SH-SY5Y (cell line): ENCODE measurements around the gene PTMA.

Source experiments
- GATA2 ChIP-seq: IDR thresholded peaks from 2 replicates; pipeline ENCODE4 v1.6.1; 2011; ENCODE audit warnings: mild to moderate bottlenecking, low read depth, low read length
- GATA3 ChIP-seq: IDR thresholded peaks from 2 replicates; pipeline ENCODE4 v1.6.1; 2011; ENCODE audit warnings: low read depth, mild to moderate bottlenecking, low read length, moderate library complexity

Gene PTMA

DNA sequence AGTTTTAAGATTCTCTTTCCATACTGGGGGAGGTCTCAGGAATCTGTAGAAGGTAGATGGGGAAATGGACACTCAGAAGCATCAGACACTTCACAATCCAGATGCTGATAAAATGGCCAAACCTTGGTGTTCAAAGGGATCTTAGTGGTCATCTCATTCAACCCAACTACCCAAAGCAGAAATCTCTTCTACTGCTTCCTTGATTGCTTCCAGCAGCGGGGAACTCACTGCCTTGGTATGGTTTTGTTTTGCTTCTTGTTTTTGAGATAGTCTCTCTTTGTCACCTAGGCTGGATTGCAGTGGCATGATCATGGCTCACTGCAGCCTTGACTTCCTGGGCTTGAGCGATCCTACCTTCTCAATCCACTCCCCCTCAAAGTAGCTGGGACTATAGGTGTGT is 39.3 kb upstream of the PTMA start:
- no peak for TF ChIP-seq GATA3
- no peak for TF ChIP-seq GATA2

DNA sequence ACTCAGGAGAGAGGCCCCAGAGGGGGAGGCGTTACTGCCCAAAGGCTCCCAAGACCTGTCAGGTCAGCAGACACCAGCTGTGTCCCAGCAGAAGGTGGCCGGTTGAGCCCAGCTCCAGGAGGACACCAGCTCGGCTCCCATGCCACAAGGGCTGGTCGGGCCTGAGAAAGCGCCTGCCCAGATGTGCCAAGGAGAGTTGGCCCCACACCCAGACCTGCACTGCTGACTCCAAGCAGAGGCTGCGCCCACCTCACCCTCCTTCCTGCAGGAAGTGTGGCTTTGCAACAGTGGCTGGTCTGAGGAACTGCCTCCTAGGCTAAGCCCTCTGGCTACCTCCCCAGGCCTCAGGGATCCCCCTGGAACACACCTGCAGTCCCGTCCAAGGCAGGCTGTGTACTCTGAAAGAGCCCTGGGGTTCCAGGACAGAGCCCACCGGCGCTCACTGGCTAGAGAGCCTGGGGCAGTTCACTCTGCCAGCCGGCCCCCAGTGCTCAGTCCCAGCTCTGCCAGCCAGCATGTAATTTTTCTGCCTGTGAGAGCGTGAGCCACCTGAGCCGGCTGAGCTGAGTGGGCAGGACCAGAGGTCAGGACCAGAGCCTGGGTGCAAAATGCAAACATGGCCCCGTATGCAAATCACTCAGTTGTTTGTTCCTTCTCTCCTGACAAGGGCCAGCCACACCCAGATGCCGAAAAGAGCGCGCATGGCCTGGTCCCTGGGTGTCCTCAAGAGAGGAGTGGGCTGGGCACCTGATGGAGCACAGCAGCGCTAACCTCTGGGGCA is 36.9 kb upstream of the PTMA start:
- TF ChIP-seq GATA3 (no peak), GATA2 (no peak)

DNA sequence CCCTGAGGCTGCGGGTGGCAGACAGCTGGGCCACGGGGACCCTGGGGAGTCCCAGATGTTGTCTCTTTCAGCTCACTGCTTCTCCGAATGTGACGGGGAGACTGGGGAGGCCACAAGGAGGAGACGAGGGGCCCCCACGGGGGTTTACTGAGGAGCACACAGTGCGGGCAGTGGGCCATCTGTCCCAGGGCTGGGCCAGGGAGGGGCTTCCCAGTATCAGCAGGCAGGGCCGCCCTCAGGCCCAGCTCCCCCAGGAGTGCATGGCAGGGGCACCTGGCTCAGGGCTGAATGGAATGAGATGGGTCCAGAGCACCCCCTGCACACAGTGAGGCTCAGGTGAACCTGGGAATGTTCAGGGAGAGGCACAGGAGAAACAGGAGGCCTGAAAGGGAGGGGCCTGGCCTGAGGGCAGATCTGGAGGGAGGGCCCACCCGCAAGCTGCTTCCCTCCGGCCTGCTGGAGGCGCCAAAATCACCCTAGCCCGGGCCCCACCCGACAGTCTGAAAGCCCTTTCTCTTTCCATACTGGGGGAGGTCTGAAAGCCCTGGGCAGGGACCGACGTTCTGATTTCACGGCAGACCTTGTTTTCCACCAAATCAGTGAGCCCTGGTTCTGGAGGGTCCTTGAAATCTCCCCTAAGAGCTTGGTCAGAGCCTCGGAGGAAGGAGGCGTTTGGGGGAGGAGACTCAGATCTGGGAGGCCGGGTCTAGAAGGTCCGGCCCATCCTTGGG is 35.5 kb upstream of the PTMA start:
- TF ChIP-seq GATA3 (no peak), GATA2 (no peak)

DNA sequence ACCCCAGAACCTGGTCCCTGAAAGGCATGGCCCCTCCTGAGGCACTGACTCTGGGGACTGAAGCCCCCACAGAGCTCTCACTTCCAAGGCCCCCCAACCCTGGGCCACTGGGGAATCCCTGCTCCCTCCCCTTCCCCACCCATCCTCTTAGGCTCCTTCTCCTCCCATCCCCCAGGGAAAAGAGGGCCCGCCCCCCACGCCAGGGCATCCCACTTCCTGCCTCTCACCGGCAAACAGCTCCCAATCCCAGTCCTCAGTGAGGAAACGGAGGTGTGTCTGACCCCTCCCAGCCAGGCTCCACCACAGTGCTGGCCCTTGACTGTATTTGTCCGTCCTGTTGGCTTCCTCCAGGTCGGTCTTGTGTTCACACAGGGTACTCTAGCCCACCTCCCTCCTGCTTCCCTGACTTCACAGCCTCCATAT is 35.0 kb upstream of the PTMA start:
- TF ChIP-seq GATA3 (no peak), GATA2 (no peak)

DNA sequence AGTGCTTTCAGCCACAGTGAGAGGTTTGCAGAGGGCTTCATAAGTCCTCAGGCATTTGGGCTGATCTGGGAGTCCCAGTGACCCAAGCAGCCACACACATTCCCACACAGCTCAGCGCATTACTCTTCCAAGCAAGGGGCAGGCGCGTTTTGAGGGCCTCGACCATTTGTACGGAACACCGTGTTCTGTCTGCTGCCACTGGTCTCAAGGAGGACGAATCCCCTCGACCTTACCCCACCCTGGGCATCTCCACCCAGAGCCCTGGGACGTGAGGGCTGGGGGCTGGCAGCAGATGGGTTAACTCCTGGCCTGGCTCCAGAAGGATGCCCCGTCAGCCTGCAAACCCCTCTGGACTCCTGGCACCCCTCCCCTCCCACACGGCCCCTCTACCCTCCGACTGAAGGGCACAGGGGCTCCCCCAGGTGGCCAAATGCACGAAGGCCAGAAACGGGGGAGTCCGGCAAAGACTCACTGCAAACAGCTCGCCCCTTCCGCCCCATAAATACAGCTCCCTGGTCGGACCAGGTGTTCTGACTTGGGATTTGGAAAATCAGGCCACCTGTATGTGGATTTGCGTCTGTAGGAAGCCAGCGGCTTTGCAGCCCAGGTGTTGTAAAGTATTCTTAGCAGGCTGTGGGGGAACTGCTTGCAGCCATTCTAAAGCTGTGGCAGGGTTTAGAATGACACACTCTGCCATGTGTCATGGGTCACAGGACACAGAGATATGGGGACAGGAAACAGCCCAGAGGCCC is 33.6 kb upstream of the PTMA start:
- TF ChIP-seq GATA2 (no peak), GATA3 (no peak)

DNA sequence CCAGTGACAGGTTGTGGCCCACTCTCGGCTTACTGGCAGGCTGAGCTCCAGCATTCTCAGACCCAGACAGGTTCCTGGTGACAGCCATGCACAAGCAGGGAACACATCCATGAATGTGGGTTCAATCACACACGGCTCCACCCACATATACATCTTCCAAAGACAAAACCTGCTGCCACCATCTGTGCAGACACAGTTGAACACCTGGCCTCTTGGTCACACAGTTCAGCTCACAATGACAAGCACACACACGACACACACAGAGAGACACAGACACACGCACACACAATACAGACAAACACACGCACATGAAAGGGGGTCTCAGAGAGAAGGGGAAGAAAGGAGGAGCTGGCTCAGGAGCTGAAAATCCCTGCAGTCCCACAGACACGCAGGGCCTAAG is 32.1 kb upstream of the PTMA start:
- TF ChIP-seq GATA2: no peak
- TF ChIP-seq GATA3: no peak

DNA sequence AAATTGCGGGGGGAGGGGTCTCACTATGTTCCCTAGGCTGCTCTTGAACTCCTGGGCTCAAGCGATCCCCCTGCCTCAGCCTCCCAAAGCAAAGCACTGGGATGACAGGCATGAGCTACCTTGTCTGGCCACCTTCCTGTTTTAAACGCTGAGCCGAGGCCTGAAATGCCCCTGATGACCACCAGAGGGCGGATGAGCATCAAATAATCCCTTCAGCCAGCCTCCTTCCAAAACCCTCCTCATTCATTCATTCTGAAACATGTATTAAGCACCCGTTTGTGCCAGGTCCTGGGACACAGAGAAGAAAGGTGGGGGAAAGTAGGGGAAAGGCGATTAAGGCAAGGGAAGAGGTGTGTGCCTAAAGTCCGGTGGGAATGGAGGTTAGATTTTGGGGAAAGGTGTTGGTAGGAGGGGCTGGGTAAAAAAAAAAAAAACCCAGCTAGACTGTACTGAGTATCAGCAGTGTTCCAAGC is 30.7 kb upstream of the PTMA start:
- TF ChIP-seq GATA3 (no peak), GATA2 (no peak)

DNA sequence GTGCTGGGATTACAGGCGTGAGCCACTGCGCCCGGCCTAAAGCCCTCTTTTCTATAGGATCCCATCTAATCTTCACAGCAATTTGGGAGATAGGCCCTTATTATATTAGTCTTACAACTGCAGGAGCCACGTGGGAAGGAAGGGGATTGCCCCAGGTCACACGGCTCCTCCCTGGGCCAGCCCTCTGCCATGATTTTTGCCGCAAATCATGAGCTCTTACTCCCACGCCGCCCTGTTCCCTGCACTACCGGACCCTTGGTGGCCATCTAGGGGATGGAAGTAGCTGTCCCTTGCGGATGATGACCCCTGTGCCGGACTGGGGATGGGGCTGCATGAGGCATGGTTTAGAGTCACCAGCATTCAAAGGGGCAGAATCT is 28.4 kb upstream of the PTMA start:
- TF ChIP-seq GATA2: no peak
- TF ChIP-seq GATA3: no peak

DNA sequence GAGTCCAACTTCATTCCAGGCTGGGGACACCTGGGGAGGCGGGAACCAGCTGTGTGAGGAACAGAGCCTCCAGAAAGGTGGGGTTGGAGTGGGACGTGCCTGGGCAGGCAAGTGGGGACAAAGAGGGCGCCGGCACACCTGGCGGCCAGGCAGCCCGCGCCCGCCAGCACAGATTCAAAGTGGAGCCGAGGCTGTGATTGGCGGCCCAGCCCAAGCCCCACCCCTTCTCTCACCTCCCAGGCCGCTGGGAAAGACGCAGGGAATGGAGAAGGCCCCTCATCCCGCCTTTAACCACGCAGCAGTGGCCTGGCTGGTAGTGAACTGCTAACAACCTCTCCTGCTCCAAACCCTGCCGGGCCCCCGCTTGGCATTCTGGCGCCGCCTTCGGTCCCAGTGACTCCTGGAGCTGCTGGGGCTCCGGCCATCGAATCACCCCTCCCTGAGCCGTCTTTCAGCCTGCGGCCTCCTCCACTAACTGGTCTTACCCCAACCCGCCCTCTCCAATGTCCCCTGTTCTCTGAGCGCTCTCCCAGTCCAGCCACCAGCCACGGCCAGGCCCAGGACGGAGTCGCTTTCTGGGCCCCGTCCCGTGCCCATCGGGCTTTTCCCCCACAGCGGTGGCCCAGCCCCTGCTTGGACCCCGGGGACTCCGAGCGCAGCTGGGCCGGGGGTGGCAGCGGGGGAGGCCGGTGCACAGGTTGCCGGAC is 27.9 kb upstream of the PTMA start:
- TF ChIP-seq GATA3: no peak
- no peak for TF ChIP-seq GATA2

DNA sequence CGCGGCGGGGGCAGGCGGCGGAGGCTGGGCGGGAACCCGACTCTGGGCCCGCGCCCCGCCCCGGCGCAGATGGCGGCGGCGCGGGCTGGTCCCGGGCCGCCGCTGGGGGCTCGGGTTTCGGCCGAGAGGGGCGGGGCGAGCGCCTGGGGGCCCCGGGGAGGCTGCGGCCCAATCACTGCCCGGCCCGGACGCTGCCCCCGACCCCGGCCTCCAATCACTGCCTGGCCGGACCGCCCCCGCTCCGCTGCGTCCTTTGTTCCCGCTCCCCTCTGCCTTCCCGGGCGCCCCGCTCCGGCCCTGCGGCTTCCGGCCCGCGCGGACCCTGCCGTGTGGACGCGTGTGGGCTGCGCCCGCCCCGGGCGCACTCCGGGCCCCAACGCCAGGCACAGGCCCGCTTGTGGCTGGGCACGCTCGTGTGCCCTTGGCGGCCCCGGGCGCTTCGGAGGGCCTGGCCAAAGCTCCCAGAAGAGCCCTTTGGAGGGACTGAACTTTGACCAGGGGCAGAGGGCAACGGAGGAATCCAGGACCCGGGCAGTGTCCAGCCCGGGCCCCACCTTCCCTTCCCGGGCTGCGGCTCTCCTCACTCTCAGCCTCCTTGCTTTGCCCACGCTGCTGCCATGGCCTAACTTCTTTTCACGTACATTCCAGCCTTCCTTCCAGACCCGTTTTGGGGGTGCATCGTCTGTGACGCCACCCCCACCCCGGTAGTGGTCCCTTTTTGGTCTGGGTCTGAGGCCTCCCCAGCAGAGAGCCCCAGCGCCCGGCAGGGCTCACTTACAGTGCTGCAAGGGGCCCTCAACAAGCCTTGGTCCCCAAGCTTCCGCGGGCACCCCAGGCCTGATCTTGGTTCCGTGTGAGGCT is 27.1 kb upstream of the PTMA start:
- no peak for TF ChIP-seq GATA3

DNA sequence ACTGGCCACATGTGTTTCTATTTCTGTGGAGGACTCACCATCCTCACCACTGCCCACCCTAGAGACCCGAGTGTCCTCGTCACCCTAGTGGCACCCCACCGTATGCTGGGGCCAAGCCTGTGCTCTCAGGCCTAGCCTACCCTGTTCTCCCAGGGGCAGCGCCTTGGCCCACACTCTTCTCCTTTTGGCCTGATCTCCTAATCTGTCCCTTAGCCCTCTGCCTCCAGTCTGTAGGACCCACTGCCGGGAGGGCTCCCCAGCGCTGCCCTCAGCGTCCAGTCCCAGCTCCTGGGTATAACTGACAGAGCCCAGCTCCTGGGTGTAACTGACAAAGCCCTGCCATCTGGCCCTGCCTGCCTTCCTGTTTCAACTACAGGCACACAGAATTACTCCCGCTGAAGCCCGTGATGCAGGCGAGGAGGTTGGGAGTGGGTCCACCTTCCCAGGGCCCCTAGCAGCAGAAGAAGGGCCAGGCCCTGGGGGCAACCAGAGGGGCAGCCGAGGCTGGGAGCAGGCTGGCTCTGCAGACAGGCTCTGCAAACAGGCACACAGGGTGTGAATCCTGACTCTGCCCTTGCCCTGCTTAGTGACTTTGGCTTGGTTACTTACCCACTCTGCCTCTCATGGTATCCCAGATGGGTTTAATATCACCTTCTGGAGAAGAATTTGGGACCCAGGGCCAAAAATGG is 25.6 kb upstream of the PTMA start:
- TF ChIP-seq GATA3 (no peak), GATA2 (no peak)

DNA sequence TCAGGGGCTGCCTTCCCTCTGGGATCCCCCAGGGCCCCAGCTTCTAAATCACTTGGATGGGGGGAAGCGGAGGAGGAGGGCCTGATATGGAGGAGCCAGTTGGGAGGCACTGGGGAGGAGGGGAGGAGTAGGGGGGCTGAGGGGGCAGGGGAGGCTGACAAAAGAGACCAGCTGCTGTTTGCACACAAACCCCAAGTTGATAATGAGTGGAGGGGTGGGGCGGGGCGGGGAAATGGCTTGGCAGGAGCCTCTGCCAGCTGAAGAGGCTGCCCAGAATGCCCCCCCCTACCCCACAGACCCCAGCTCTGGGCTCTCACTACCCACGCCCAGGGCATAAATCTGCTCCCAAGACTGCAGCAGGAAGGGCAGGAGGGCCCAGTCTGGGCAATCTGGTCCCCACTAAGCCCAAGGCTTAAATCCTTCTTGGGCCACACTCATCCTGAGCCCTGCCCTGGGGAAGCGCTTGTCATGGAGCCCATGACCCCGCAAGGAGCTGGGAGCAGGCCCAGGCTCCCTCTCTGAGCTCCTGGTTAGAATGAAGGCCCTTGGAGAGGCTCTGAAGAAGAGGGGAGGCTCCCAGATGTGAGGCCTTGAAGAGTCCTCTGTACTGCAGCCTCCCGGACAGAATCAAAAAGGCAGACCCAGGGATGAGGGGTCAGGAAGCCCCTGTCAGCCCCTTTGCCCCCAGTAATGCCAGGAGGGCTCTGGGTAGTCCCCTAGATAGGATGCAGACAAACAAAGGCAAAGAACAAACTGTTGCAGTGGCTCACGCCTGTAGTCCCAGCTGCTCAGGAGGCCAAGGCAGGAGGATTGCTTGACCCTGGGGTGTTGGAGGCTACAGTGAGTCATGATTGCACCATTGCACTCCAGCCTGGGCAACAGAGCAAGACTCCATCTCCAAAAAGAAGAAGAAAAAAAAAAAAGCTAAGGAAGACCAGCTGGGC is 24.8 kb upstream of the PTMA start:
- TF ChIP-seq GATA3 (no peak), GATA2 (no peak)
